Measurements from ENCODE around the gene VPS37C. TPM values are rescaled to one million over a fixed set of nuclear protein-coding genes. Genes with fewer than 3 reads are reported as not detected.

Gene VPS37C
- total and polyA plus RNA-seq, 3 experiments from 2014 or later, result 1.3 to 10.3 (median 8.4) TPM

DNA sequence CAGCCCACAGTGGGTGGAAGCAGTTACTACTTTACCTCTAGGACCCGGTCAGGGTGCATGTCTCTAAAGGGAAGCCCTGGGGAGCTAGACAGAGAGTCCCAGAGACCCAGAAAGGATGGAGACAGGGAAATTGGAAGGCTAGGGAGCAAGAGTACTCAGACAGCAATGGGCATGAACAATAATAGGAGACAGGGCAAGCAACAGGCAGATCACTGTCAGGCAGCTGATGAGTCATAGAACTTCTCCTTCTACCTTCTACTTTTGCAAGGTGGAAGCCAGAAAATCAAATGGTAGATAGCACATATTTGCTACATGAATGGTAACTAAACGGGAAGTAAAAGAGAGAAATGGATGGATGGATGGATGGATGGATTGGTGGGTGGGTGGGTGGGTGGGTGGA lies 39.3 kb downstream of the VPS37C start:
- Mint-ChIP-seq H3K9me3 (no peaks in the 10 kb centered on the region), H3K36me3 (peaks cover 7 to 91% (median 26%) of the 10 kb centered on the region in 3 donors), H3K27ac (peak overlapping the region in 7 of 8 donors; percentile 22 to 98 (median 80)), H3K4me3 (no peak overlapping the region), H3K4me1 (peaks cover 34 to 65% (median 41%) of the 10 kb centered on the region in 3 donors), H3K27me3 (peaks cover 0 to 1% of the 10 kb centered on the region in 2 donors)
- Histone ChIP-seq H3K9me3 (ENCODE audit: low read length) (no peaks in the 10 kb centered on the region), H3K4me1 (ENCODE audit: insufficient read depth, low read length) (peaks cover 39% of the 10 kb centered on the region), H3K4me3 (ENCODE audit: low read length) (no peak overlapping the region), H3K27me3 (ENCODE audit: insufficient read depth, low read length, poor library complexity, severe bottlenecking) (no peaks in the 10 kb centered on the region), H3K27ac (ENCODE audit: low read depth, low read length) (no peak overlapping the region), H3K36me3 (ENCODE audit: insufficient read depth, low read length) (peaks cover 64% of the 10 kb centered on the region)
- ChIA-PET POLR2A (interaction anchor here (0.6 to 1.3 kb wide), 3 partner anchors 80 to 143 kb away, joined by 3 to 4 read pairs (median 3); no protein-coding TSS in a partner anchor), CTCF (interaction anchor here (1.4 kb wide), 1 partner anchor 8 kb away, joined by 3 read pairs; no protein-coding TSS in a partner anchor)
- no peak for DNase-seq

DNA sequence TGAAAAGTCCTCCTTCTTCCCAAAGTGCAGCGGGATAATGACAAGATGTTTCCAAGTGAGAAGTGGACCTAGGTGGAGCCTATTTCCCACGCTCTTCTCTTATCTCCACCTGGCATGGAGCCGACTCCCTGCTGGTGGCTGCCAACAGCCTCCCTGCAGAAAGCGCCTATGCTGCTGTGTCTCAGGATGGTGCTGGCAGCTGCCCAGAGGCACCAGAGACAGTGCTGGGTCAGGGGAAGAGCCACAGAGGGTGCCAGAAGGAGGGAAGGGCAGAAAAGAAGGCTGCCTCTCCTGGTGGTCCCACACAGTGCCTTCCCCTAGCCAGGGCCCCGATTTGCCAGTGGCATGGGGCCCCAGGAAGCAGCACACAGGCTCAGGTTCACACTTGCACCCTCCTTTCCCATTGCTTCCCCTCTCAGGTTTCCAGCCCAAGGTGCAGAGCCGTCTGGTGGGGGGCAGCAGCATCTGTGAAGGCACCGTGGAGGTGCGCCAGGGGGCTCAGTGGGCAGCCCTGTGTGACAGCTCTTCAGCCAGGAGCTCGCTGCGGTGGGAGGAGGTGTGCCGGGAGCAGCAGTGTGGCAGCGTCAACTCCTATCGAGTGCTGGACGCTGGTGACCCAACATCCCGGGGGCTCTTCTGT lies 39.9 kb downstream of the VPS37C start:
- ChIA-PET POLR2A (interaction anchor here (0.6 to 1.4 kb wide), 4 partner anchors 9 to 142 kb away, joined by 3 to 4 read pairs (median 4); no protein-coding TSS in a partner anchor), CTCF (interaction anchor here (0.9 to 1.8 kb wide), 4 partner anchors 8 to 17 kb away, joined by 3 to 11 read pairs (median 4); no protein-coding TSS in a partner anchor)
- Histone ChIP-seq H3K4me3 (ENCODE audit: low read length) (no peak overlapping the region), H3K9me3 (ENCODE audit: low read length) (no peaks in the 10 kb centered on the region), H3K36me3 (ENCODE audit: insufficient read depth, low read length) (peaks cover 68% of the 10 kb centered on the region), H3K27me3 (ENCODE audit: insufficient read depth, low read length, poor library complexity, severe bottlenecking) (no peaks in the 10 kb centered on the region), H3K27ac (ENCODE audit: low read depth, low read length) (no peak overlapping the region), H3K4me1 (ENCODE audit: insufficient read depth, low read length) (peaks cover 44% of the 10 kb centered on the region)
- peaks cover 0 to 1% of the 10 kb centered on the region in 2 donors for H3K27me3 Mint-ChIP-seq
- H3K27ac Mint-ChIP-seq, result peak overlapping the region; percentile 90 to 99 (median 94)
- no peaks in the 10 kb centered on the region for H3K9me3 Mint-ChIP-seq
- H3K36me3 Mint-ChIP-seq, result peaks cover 13 to 91% (median 32%) of the 10 kb centered on the region in 3 donors
- H3K4me3 Mint-ChIP-seq, result peak overlapping the region in 5 of 7 donors; percentile 37 to 72 (median 69)
- peaks cover 34 to 70% (median 48%) of the 10 kb centered on the region in 3 donors for H3K4me1 Mint-ChIP-seq
- no peak for DNase-seq

DNA sequence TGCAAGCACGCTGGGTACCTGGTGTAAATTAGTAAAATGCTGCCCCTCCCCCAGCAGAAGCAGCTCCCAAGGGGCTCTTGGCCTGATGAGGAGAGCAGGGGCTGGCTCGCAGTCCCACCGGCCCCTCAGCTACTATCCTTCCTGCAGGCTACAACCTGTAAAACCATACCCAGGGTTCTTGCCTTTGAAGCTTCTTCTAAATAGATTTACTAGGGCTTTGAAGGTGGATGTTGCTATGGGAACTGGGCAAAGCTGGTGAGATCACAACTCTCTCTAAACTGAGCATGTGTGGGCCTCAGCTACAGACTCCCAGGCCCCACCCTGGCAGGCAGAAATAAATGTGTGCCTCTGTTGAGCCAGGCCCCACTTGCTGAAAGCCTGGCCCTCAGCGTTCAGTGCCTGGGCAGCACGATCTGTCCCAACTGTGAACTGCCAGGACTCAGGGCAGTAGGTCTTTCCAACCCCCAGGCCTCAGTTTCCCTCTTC lies 40.5 kb downstream of the VPS37C start:
- Mint-ChIP-seq H3K27ac (peak overlapping the region; percentile 88 to 99 (median 94)), H3K4me1 (peaks cover 34 to 76% (median 53%) of the 10 kb centered on the region in 3 donors), H3K27me3 (peaks cover 0 to 1% of the 10 kb centered on the region in 2 donors), H3K4me3 (peak overlapping the region in 6 of 7 donors; percentile 38 to 79 (median 70)), H3K9me3 (no peaks in the 10 kb centered on the region), H3K36me3 (peaks cover 16 to 91% (median 29%) of the 10 kb centered on the region in 3 donors)
- Histone ChIP-seq H3K27ac (ENCODE audit: low read depth, low read length) (no peak overlapping the region), H3K9me3 (ENCODE audit: low read length) (no peaks in the 10 kb centered on the region), H3K4me1 (ENCODE audit: insufficient read depth, low read length) (peaks cover 46% of the 10 kb centered on the region), H3K27me3 (ENCODE audit: insufficient read depth, low read length, poor library complexity, severe bottlenecking) (no peaks in the 10 kb centered on the region), H3K4me3 (ENCODE audit: low read length) (peak overlapping the region; percentile 42), H3K36me3 (ENCODE audit: insufficient read depth, low read length) (peaks cover 67% of the 10 kb centered on the region)
- ChIA-PET POLR2A (interaction anchor here (1.2 to 1.4 kb wide), 2 partner anchors 9 to 142 kb away, joined by 3 to 4 read pairs; no protein-coding TSS in a partner anchor), CTCF (interaction anchor here (0.9 to 1.8 kb wide), 5 partner anchors 8 to 34 kb away, joined by 3 to 11 read pairs (median 4); no protein-coding TSS in a partner anchor)
- DNase-seq, result peak in 3 of 5 donors; percentile 74 to 91 (median 75)

DNA sequence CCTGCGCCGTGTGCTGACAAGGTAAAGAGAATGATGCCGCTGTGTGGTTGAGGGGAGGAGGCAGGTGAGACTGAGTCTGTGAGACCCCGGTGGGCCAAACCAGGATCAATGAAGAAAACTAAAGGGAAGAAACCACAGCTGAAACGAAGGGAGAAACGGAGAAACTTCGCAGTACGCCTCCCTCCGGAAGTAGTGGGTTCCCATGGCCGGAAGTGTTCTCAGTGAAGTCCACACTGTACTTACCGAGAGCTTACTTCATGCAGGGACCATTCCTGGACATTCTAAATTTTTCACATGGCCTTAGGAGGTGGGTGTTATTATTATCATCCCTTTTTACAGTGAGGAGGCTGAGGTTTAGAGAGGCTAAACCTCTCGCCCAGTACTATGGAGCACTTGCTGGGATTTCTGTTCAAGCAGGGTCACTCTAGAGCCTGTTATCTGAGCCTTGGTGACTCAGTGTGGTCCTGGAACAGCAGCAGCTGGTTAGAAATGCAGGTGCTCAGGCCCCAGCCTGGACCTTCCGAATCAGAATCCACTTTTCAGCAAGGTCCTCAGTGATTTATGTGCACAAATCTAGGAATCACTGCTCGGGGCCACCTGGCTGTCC lies 41.0 kb downstream of the VPS37C start:
- Histone ChIP-seq H3K27ac (ENCODE audit: low read depth, low read length) (peak overlapping the region; percentile 2), H3K36me3 (ENCODE audit: insufficient read depth, low read length) (peaks cover 68% of the 10 kb centered on the region)
- H3K9me3 Mint-ChIP-seq, result no peaks in the 10 kb centered on the region

DNA sequence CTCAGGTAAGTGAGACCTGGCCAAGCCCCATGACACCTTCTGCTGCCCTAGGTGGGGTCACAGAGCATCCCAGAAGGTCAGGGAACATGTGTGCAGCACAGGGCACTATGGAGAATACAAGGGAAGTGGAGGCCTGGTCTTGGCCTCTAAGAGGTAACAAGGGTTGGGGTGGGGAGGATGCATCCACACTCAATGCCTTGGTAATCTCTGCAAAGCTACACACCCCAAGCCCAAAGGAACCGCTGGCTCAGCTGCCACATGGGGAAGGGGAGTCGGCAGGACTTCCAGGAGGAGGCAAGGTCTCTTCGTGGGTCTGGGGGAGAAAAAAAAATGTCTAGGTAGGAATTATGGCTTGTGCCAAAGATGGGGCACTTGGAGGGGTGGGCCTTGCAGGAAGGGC lies 41.7 kb downstream of the VPS37C start:
- H3K4me1 Mint-ChIP-seq, result peaks cover 43 to 86% (median 65%) of the 10 kb centered on the region in 3 donors
- peaks cover 58% of the 10 kb centered on the region for H3K4me1 ChIP-seq (ENCODE audit: insufficient read depth, low read length)
- peak overlapping the region; percentile 62 to 99 (median 96) for H3K27ac Mint-ChIP-seq

More for the DNA sequence above, 41.0 kb downstream of the VPS37C start:
- Mint-ChIP-seq H3K4me3 (peak overlapping the region; percentile 53 to 79 (median 69)), H3K4me1 (peaks cover 37 to 82% (median 59%) of the 10 kb centered on the region in 3 donors), H3K27me3 (peaks cover 0 to 1% of the 10 kb centered on the region in 2 donors), H3K27ac (peak overlapping the region; percentile 88 to 99 (median 96)), H3K36me3 (peaks cover 20 to 91% (median 27%) of the 10 kb centered on the region in 3 donors)
- ChIA-PET CTCF (interaction anchor here (0.9 to 1.8 kb wide), 6 partner anchors 9 to 142 kb away, joined by 3 to 11 read pairs (median 4); no protein-coding TSS in a partner anchor), POLR2A (interaction anchor here (0.6 to 1.4 kb wide), 2 partner anchors 8 to 130 kb away, joined by 4 read pairs; no protein-coding TSS in a partner anchor)
- Histone ChIP-seq H3K4me3 (ENCODE audit: low read length) (peak overlapping the region; percentile 42), H3K4me1 (ENCODE audit: insufficient read depth, low read length) (peaks cover 52% of the 10 kb centered on the region), H3K27me3 (ENCODE audit: insufficient read depth, low read length, poor library complexity, severe bottlenecking) (no peaks in the 10 kb centered on the region), H3K9me3 (ENCODE audit: low read length) (no peaks in the 10 kb centered on the region)
- peak in 1 of 5 donors; percentile 34 for DNase-seq

DNA sequence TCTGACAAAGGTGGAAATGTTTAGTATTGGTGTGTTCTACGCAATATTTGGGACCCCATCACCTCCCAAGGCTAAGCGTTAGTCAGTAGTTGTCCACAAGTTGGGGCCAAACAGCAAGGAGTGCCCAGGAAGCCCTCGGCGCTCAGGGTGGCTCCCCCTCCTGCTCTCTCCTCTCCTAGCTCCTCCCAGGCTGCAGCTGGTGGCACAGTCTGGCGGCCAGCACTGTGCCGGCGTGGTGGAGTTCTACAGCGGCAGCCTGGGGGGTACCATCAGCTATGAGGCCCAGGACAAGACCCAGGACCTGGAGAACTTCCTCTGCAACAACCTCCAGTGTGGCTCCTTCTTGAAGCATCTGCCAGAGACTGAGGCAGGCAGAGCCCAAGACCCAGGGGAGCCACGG lies 42.2 kb downstream of the VPS37C start:
- Histone ChIP-seq H3K36me3 (ENCODE audit: insufficient read depth, low read length) (peaks cover 62% of the 10 kb centered on the region), H3K27ac (ENCODE audit: low read depth, low read length) (no peak overlapping the region), H3K9me3 (ENCODE audit: low read length) (no peaks in the 10 kb centered on the region), H3K4me3 (ENCODE audit: low read length) (no peak overlapping the region), H3K27me3 (ENCODE audit: insufficient read depth, low read length, poor library complexity, severe bottlenecking) (no peaks in the 10 kb centered on the region), H3K4me1 (ENCODE audit: insufficient read depth, low read length) (peaks cover 63% of the 10 kb centered on the region)
- POLR2A ChIA-PET, result no interaction called here
- peaks cover 44 to 86% (median 70%) of the 10 kb centered on the region in 3 donors for H3K4me1 Mint-ChIP-seq
- peaks cover 0 to 1% of the 10 kb centered on the region in 2 donors for H3K27me3 Mint-ChIP-seq
- H3K27ac Mint-ChIP-seq, result peak overlapping the region; percentile 50 to 99 (median 94)
- H3K9me3 Mint-ChIP-seq, result no peaks in the 10 kb centered on the region
- H3K4me3 Mint-ChIP-seq, result peak overlapping the region in 1 of 7 donors; percentile 20
- DNase-seq, result no peak
- CTCF ChIA-PET, result interaction anchor here (1.3 to 1.7 kb wide), 3 partner anchors 14 to 141 kb away, joined by 4 read pairs; no protein-coding TSS in a partner anchor
- peaks cover 23 to 89% (median 25%) of the 10 kb centered on the region in 3 donors for H3K36me3 Mint-ChIP-seq

More for the DNA sequence above, 41.7 kb downstream of the VPS37C start:
- Histone ChIP-seq H3K4me3 (ENCODE audit: low read length) (peak overlapping the region; percentile 42), H3K27me3 (ENCODE audit: insufficient read depth, low read length, poor library complexity, severe bottlenecking) (no peaks in the 10 kb centered on the region), H3K36me3 (ENCODE audit: insufficient read depth, low read length) (peaks cover 67% of the 10 kb centered on the region), H3K27ac (ENCODE audit: low read depth, low read length) (no peak overlapping the region), H3K9me3 (ENCODE audit: low read length) (no peaks in the 10 kb centered on the region)
- ChIA-PET POLR2A (interaction anchor here (0.6 kb wide), 1 partner anchor 129 kb away, joined by 4 read pairs; no protein-coding TSS in a partner anchor), CTCF (interaction anchor here (1.3 to 1.8 kb wide), 3 partner anchors 9 to 141 kb away, joined by 4 to 11 read pairs (median 4); no protein-coding TSS in a partner anchor)
- Mint-ChIP-seq H3K27me3 (peaks cover 0 to 1% of the 10 kb centered on the region in 2 donors), H3K4me3 (peak overlapping the region in 6 of 7 donors; percentile 53 to 79 (median 68)), H3K36me3 (peaks cover 23 to 91% (median 27%) of the 10 kb centered on the region in 3 donors), H3K9me3 (no peaks in the 10 kb centered on the region)
- no peak for DNase-seq

DNA sequence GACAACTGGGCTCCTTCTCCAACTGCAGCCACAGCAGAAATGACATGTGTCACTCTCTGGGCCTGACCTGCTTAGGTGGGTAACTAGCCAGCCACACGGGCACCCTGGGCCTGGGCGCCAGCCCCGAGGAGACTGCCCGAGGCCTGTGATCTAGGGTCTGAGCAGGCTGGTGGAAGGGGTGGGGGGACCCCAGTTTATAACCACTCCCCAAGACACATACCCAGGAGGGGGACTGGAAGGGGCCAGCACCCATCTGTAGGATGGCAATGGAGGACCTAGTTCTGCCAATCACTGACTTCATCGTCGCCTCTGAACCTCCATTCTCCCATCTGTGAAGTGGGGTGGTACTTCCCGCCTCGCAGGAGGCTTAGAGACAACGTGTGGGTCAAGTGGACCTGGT lies 42.8 kb downstream of the VPS37C start:
- H3K9me3 Mint-ChIP-seq, result no peaks in the 10 kb centered on the region
- H3K27ac Mint-ChIP-seq, result peak overlapping the region in 7 of 8 donors; percentile 23 to 99 (median 83)
- H3K4me1 Mint-ChIP-seq, result peaks cover 45 to 84% (median 75%) of the 10 kb centered on the region in 3 donors
- no peak for DNase-seq
- H3K27me3 ChIP-seq (ENCODE audit: insufficient read depth, low read length, poor library complexity, severe bottlenecking), result no peaks in the 10 kb centered on the region
- peaks cover 57% of the 10 kb centered on the region for H3K36me3 ChIP-seq (ENCODE audit: insufficient read depth, low read length)
- peaks cover 23 to 88% (median 23%) of the 10 kb centered on the region in 3 donors for H3K36me3 Mint-ChIP-seq
- peaks cover 70% of the 10 kb centered on the region for H3K4me1 ChIP-seq (ENCODE audit: insufficient read depth, low read length)
- peak overlapping the region in 1 of 7 donors; percentile 33 for H3K4me3 Mint-ChIP-seq
- H3K4me3 ChIP-seq (ENCODE audit: low read length), result no peak overlapping the region
- peaks cover 0 to 1% of the 10 kb centered on the region in 2 donors for H3K27me3 Mint-ChIP-seq
- CTCF ChIA-PET, result interaction anchor here (1.6 to 1.7 kb wide), 2 partner anchors 13 to 76 kb away, joined by 3 to 4 read pairs; no protein-coding TSS in a partner anchor
- no peaks in the 10 kb centered on the region for H3K9me3 ChIP-seq (ENCODE audit: low read length)
- H3K27ac ChIP-seq (ENCODE audit: low read depth, low read length), result no peak overlapping the region
- POLR2A ChIA-PET, result interaction anchor here (0.6 to 1.0 kb wide), 2 partner anchors 43 to 138 kb away, joined by 4 to 7 read pairs; partner anchors contain the start of gene VPS37C
